GM19023 (cell line): Measurements from ENCODE around the gene HOXB3.
"Not testable (repeated sequence)": the region's sequence is repeated elsewhere in the genome, so short reads cannot be mapped to it uniquely, and the experiment has no call there.

Source experiments
- ATAC-seq: cut with Tn5 transposase; IDR thresholded peaks from one replicate; pipeline ENCODE4 v1.9.1; 2021; ENCODE audit warnings: mild to moderate bottlenecking, moderate library complexity; ENCODE audit not compliant: unreplicated experiment

Gene HOXB3

DNA sequence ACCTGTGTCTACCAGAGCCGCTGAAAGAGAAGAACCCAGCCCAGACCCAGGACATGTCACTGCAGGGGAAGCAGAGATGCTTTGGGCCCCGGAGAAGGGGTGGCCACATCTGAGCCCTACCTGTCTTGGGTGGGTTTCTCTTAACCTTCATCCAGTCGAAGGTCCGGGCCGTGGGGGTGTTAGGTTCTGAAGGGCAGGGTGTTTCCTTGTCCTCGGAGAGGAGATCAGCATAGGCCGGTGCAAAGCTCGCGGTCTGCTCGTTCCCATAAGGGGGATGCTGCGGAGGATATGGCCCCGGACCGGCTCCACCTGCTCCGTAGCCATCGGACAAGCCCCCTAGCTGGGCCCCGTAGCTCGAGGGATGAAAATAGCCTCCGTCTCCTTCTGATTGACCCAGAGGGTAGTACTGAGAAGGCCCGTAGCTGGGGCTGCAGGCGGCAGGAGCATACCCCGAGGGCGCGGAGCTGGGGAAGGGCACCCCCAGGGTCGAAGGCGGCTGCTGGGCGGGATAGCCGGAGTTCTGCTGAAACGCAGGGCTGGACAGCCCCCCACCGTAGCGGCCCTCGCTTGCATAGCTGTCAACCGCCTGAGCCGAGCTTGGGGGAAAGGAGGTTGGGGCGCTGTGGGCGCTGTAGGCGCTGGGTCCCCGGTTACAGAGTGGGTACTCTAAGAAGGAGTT lies 59.7 kb downstream of the HOXB3 start:
- no peak for ATAC-seq

DNA sequence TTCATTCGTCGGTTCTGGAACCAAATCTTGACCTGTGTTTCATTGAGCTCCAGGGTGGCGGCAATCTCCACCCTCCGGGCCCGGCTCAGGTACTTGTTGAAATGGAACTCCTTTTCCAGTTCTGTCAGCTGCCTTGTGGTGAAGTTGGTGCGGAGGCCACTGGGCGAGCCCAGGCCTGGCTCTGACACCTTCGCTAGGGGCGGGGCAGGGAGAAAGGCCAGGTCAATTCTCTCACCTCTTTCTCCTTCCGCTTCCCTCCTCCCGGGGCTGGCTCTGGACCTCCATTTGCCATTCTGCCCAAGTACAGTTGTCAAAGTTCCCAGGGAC lies 60.4 kb downstream of the HOXB3 start:
- ATAC-seq, result no peak

DNA sequence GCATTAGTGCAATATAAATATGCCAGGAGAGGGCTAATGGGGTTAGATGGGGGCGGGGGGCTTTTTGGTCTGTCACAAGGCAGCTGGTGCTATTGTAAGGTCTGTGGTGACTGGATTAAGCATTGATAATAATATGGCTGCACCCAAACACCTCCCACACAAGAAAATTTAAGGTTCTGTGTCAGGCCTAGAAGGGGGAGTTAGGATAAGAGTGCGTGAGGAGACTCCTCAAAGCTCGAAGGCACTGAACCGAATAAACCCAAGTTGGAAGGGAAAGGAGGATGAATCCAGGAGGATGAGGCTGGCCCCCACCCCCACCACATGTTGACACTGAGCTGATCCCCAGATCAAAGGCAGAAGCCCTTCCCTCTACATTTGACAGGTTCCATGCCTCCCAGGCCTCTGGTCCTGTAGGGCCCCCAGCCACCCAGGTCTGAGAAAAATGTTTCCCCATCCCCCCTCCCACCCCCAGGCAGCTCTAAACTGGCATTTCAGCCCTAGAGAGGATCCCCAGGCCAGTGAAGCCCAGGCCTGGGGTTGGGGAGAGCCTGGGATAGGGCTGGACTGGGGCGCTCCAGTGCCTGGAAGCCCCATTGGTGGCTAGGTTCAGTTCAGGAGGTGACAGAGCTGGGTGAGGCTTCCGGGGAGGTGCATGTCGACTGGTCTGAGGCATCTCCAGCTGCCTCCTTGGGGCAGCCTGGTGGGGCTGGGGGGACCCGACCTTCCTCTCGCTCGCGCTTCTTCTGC lies 60.9 kb downstream of the HOXB3 start:
- ATAC-seq, result no peak

DNA sequence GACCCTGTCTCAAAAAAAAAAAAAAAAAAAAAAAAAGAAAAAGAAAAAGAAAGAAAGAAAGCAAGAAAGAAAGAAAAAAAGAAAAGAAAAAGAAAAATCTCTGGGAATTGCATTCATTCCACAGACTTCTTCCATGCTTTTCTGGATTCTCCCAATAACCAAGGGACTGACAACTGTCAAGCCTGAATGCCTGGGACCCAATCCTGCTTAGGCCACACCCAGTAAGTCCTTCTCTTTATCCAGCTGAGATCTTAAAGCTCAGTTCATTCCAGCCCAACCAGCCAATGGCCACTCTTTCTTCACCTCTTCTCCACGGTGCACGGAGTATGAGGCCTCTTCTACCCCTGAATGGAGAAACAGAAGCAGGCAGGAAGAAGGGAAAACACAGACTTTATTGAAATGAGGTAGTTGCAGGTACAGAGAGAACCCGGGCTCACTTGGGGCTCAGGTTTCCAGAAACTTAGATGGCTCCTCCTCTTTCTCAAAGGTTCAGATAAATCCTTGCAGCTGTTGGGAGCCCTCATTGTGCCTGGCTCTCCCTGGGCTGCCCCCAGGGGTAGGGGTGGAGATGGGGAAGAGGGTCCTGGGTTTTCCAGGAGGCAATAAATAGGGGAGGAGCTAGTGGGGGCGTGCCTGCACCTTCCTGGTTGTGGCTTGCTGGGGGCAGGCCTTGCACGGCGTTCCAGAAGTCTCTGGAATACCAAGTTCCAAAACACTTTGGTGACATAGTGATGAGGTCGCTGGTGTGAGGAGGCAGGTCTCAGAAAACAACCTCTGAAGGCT lies 61.7 kb downstream of the HOXB3 start:
- no peak for ATAC-seq

DNA sequence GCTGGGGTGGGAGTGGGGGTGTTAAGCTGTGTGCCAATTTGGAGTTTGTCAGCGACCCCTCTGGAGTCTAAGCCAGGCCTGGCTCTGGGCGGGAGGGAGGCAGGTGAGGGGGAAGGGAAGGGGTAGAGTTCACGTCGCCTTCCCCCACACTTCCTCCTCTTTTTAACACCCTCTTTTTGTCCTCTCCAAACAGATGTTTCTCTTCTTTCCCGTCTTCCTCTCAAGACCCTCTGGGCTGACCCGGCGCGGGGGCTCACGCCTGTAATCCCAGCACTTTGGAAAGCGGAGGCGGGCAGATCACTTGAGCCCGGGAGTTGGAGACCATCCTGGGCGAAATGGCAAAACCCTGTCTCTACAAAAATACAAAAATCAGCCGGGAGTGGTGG lies 62.5 kb downstream of the HOXB3 start:
- no peak for ATAC-seq

DNA sequence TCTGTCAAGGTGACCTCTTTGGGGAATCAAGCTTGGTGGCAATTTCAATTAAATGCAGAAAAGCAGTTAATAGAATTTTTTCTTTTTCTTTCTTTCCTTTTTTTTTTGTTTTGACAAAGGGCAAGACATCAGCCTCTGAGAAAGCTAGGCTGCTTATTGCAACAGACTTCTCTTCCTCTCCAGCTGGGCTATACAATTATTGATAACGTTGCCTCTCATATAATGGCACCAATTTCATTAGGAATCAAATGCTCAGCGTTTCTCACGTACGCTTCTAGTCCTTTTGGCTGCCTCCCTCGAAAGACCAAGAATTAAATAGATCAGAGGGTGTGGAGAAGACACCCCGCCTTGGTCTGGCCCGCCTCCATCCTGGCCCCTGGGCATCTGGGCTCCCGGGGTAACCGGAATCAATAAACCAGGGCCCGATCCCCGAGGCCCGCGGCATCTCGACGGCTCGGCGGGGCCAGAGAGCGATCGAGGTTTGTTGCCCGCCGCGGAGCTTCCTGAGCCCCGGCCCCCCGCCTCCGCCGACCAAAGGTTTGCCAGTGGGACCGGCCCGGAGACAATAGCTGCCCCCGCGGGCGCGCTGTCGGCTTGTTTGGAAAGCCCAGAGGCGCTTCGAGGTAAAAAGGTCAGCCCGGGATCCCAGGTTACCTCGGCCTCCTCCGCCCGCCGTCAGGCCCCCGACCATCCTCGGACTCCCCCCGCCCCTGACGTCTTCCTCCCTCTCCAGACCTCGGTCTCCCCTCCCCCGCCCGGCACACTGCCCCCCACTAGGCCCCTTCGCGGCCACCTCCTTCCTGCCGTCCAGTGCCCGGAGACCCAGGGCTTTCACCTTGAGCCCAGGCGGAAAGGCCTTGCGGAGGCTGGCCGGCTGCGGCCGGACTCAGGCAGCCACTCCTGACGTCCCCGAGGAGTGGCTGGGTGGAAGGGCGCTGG lies 63.2 kb downstream of the HOXB3 start:
- no peak for ATAC-seq

DNA sequence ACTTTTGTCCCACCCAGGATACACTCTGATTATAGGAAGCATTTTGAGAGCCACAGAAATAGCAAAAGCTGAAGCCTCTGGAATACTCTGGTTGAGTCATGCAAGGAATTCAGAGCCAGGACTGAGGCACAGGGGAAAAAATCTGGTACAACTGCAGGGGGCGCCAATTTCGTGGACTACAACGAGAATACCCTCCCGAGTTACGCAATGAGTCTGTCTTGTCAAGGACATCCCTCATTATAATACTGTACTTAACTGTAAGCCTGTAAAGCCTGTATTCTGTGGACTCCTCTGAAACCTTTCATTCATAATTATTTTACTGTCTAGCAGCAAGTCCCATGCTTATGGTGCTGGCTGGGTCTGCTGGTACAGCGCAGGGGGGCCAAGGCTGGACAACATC lies 67.0 kb downstream of the HOXB3 start:
- no peak for ATAC-seq

DNA sequence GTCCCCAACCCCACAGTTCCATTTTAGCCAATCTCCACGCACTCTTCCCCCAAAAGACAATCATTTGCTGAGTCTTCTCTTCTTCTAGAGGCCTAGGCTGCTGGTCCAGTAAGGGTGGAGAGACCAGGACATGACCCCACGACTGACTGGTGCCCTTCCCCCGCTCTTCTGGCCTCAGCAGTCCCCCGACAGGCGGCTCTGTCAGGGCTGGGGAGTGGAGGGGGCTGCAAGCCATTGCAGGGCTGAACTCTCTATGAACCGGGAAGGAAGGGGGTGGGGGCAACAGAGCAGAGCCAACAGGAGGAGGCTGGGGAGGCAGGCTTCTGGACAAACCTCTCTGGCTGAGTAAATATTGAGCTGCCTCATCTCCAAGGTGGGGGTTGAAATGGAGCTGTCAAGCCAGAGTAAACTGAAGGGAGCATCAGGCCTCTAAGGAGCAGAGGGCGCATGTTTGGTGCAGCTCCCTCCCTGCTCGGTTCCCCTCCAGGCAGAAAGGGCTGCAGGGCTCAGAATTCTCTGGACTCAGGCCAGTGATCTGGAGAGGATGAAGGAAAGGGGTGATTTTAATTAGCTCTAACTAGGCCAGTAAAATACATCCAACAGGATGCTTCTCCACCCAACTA lies 67.9 kb downstream of the HOXB3 start:
- no peak for ATAC-seq

DNA sequence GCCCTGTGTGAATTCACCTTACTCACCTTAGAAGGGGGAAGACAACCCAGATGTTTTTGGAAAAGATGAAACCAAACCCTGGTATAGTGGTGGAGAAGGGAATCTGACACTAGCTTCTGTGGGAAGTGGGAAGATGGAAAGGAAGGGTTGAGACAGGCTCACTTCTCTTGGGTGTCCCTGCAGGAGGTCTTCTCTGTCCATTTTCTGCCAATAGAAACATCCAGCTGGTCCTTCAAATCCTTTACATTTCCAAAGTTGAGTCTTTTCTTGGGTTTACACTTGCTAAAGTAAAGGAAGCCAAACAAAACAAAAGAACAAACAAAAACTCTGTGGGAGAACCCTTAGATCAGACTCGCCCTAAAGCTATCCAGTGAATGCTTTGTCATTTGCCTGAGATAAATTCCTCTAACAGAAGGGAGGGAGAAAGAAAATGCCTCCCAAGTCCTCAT lies 69.4 kb downstream of the HOXB3 start:
- no peak for ATAC-seq

DNA sequence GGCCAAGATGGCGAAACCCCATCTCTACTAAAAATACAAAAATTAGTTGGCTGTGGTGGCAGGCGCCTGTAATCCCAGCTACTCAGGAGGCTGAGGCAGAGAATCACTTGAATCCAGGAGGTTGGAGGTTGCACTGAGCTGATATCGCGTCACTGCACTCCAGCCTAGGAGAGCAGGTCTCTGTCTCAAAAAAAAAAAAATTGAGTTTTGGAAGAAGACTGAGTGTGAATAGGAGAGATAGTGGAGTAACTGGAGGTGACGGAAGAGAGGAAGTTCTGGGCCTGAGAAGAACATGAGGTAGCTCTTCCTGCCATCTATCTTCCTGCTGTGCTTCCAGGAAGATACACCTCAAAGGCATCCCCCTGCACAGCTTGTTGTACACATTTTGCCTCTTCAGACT lies 70.6 kb downstream of the HOXB3 start:
- no peak for ATAC-seq

DNA sequence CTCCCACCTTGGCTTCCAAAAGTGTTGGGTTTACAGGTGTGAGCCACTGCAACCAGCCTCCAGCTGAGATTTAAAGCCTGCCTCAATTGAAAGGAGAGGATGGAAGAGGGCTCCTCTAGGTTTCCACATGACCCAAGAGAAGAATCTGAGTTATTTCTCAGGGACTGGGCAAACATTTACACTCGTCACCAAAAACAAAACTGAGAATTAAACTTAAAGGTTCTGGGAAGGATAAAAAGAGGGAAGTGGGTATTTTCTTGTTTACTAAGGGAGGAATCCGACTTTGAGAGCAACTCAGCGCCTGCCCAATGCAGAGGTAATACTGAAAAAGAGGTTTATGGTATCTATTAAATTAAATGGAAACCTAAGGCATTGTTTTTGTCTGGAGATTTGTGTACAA lies 72.6 kb downstream of the HOXB3 start:
- no peak for ATAC-seq

DNA sequence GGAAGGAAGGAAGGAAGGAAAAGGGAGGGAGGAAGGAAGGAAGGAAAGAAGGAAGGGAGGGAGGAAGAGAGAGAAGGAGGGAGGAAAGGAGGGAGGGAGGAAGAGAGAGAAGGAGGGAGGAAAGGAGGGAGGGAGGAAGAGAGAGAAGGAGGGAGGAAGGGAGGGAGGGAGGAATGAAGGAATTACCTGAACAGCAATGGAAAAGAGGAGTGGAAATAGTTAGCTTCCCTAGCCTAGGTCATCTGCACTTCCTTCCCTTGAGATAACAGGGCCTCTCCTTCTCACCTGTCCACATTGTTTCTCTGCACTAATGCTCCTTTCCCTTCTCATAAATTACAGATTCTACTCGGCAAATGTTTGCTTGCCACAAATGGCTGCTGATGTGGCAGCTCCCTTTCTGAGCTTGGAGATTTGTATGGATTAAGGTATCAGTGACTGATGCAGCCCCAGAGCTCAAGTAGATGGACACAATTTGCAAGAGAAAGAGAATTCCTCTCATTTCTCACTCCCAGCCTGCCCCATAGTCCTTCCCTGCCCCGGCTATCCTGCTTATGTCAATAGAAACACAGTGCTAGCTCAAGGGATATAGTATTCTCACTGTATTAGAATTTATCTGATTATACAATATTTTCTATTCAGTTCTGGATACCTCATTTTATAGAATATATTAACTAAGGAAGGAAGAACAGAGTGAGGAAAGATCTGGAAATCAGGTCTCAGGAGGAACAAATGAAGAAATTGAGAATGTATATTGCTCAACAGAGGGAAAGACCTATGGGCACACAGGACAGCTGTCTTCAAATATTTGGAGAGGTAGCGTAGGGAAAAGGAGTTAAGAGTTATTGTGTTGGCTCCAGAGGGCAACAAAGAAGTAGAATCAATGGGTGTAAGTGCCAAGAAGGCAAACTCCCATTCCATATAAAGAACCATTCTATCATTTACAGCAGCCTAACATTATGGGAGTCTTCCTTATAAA lies 73.8 kb downstream of the HOXB3 start:
- no peak for ATAC-seq

DNA sequence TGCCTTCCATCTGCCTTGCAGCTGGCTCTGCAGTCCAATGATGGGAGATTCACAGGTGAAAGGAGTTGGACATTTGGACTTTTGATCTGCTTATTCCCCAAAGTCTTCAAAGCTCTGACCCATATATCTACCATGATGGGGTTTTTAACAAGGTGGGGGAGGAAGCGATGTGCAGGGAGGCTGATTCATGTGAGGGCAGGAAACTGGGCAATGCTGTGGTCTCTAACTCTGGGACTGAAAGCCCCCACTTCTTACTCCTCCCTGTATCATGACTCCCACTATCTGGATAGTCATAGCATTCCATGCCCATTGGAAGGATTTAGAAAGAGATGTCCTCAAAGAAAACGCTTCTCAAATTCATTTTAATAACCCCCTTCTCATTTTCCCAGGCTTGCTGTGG lies 75.6 kb downstream of the HOXB3 start:
- no peak for ATAC-seq

DNA sequence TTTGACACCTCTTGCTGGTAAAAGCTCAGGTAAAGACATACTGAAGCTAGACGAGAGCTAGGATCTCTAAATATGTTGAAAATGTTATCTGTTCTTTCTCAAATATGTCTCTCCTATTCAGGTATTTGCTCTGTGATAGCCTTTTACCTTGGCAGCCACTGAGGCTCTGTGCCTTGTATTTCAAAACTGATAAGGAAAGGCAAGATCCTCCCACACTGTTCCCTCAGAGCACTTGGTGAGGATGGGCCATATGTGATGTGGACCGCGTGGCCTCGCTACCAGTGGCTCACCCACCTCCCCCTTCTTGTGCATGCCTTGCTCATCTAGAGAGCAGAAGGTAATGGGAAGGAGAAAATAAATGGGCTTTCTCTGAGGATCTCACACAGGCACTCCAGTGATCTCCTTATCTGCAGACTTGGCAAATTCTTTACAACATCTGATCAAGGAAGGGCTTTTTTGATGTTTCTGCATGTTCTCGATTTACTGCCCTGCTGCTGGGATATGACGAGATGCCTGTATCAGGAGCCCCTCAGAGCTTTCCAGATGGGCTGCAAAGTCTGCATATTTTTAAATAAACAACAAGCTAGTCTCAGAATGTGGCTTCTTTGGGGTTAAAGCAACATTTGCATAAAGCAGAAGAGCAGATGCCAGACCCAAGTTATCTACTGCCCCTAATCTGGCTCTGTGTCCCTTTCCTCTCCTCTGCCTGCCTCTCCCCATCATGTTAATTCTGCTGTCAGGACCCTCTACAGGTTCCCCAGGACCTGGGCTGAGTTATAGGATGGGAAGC lies 76.2 kb downstream of the HOXB3 start:
- ATAC-seq, result no peak

DNA sequence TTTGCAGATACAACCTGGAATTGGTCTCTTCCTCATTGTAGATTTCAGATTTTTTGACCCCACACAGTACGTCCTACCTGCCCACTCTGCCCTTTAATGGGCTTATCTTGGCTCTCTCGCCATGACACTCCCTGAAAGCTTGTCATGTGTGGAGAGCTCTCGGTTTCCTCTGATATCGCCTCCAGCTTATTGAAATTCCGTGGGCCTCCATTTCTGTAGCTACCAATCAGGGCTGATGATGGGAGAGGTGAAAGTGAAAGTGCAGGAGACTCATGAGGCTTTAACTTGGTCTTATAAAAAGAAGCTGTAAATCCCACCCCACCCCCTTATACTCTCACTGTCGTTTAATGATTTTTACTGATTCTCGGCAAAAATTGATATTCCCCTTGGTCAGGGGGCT lies 76.9 kb downstream of the HOXB3 start:
- ATAC-seq, result no peak

DNA sequence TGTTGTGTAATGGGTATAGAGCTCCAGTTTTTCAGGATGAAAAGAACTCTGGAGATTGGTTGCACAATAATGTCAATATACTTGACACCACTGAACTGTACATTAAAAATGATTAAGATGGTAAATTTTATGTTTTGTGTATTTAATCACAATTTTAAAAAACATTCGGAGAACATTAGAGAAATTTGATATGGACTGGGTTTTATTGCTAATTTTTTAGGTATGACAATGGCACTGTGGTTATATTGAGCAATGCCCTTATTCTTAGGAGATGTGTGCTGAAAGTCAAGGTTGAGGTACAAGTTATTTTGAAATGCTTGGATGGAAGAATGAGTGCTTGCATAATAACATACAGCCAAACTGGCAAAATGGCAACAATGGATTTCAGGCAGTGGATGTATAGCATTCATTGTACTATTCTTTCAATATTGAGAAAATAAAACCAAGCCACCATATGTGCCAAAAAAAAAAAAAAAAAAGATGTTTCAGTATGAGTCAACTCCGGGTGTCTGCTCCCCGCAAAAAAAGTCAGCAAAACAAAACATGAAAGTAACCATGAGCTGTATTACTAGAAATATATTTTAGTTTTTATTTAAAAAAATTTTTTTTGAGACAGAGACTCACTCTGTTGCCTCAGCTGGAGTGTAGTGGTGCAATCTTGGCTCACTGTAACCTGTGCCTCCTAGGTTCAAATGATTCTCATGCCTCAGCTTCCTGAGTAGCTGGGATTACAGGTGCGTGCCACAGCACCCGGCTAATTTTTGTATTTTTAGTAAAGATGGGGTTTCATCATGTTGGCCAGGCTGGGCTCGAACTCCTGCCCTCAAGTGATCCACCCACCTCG lies 79.1 kb downstream of the HOXB3 start:
- no peak for ATAC-seq

DNA sequence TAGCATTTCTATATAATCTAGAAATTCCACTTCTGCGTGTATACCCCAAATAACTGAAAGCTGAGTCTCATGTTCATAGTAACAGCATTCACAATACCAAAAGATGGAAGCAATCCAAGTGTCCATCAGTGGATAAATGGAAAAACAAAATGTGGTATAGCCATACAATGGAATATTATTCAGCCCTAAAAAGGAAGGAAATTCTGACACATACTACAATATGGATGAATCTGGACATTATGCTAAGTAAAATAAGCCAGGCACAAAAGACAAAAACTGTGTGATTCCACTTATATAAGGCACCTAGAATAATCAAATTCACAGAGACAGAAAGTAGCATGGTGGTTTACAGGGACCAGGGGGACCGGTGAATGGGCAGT lies 79.7 kb downstream of the HOXB3 start:
- no peak for ATAC-seq

DNA sequence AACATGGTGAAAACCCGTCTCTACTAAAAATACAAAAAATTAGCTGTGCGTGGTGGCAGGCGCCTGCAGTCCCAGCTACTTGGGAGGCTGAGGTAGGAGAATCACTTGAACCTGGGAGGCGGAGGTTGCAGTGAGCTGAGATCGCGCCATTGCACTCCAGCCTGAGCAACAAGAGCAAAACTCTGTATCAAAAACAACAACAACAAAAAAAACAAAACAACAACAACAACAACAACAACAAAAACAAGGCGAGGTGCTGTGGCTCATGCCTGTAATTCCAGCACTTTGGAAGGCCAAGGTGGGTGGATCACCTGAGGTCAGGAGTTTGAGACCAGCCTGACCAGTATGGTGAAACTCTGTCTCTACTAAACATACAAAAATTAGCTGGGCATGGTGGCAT lies 80.3 kb downstream of the HOXB3 start:
- not testable (repeated sequence) for ATAC-seq
